Liver (tissue), 9 donors: ENCODE results near the gene RFLNA. TPM values are rescaled to one million over a fixed set of nuclear protein-coding genes. Genes with fewer than 3 reads are reported as not detected.
"Not testable (repeated sequence)": the region's sequence is repeated elsewhere in the genome, so short reads cannot be mapped to it uniquely, and the experiment has no call there.

Experiments used
- DNase-seq: peaks from one replicate; pipeline ENCODE4 v3.0.0-alpha.2; 2017; ENCODE audit warnings: low spot score
- H3K27ac ChIP-seq, 2 donors: one replicate each; pipeline ENCODE4 v1.7.0; 2013; ENCODE audit warnings: inconsistent platforms in 2 of 2, low read length in 2 of 2, control low read depth in 1 of 2, low read depth in 1 of 2, mild to moderate bottlenecking in 1 of 2
- H3K27me3 ChIP-seq, 4 donors: one replicate each; pipeline versions ENCODE4 v1.6.1 to v1.7.0; 2013; ENCODE audit warnings: low read length in 3 of 4, inconsistent platforms in 1 of 4, mild to moderate bottlenecking in 1 of 4, moderate library complexity in 1 of 4; ENCODE audit not compliant: control insufficient read depth in 4 of 4, insufficient read depth in 4 of 4
- H3K36me3 ChIP-seq, 4 donors: one replicate each; pipeline versions ENCODE4 v1.6.1 to v1.7.0; 2013; ENCODE audit warnings: low read length in 3 of 4, mild to moderate bottlenecking in 3 of 4, low read depth in 1 of 4, moderate library complexity in 1 of 4; ENCODE audit not compliant: control insufficient read depth in 4 of 4, insufficient read depth in 3 of 4
- H3K4me1 ChIP-seq, 4 donors: one replicate each; pipeline versions ENCODE4 v1.6.1 to v1.7.0; 2013; ENCODE audit warnings: low read length in 3 of 4, mild to moderate bottlenecking in 3 of 4, moderate library complexity in 1 of 4; ENCODE audit not compliant: control insufficient read depth in 4 of 4, insufficient read depth in 4 of 4
- H3K4me3 ChIP-seq, 3 donors: one replicate each; pipeline versions ENCODE4 v1.6.1 to v1.7.0; 2013; ENCODE audit warnings: low read length in 3 of 3, control low read depth in 1 of 3, low read depth in 1 of 3, mild to moderate bottlenecking in 1 of 3
- H3K9ac ChIP-seq, 2 donors: one replicate each; pipeline ENCODE4 v1.7.0; 2013; ENCODE audit warnings: low read length in 2 of 2, mild to moderate bottlenecking in 2 of 2, moderate library complexity in 2 of 2, control low read depth in 1 of 2, low read depth in 1 of 2
- H3K9me3 ChIP-seq, 4 donors: one replicate each; pipeline versions ENCODE4 v1.6.1 to v1.7.0; 2013; ENCODE audit warnings: low read length in 3 of 4; ENCODE audit not compliant: control insufficient read depth in 4 of 4
- EGR1 ChIP-seq, 2 donors: IDR thresholded peaks; 2 replicates each; pipeline ENCODE4 v1.6.1; 2016 to 2018; ENCODE audit warnings: antibody characterized with exemption in 2 of 2, low read depth in 2 of 2
- FOXA1 ChIP-seq: IDR thresholded peaks from 2 replicates; pipeline ENCODE4 v1.6.1; 2016; ENCODE audit warnings: antibody characterized with exemption
- FOXA2 ChIP-seq: IDR thresholded peaks from 2 replicates; pipeline ENCODE4 v1.6.1; 2016; ENCODE audit warnings: antibody characterized with exemption
- HNF4G ChIP-seq: IDR thresholded peaks from 2 replicates; pipeline ENCODE4 v1.6.1; 2016; ENCODE audit warnings: antibody characterized with exemption
- JUND ChIP-seq, 2 donors: IDR thresholded peaks; 2 replicates each; pipeline ENCODE4 v1.6.1; 2016; ENCODE audit warnings: antibody characterized with exemption in 2 of 2
- NR2F2 ChIP-seq: IDR thresholded peaks from 2 replicates; pipeline ENCODE4 v1.6.1; 2016; ENCODE audit warnings: antibody characterized with exemption
- RAD21 ChIP-seq, 2 donors: IDR thresholded peaks; 2 replicates each; pipeline ENCODE4 v1.6.1; 2016; ENCODE audit warnings: antibody characterized with exemption in 2 of 2, mild to moderate bottlenecking in 2 of 2
- REST ChIP-seq: IDR thresholded peaks from 2 replicates; pipeline ENCODE4 v1.6.1; 2016; ENCODE audit warnings: antibody characterized with exemption, mild to moderate bottlenecking
- RXRA ChIP-seq, 2 donors: IDR thresholded peaks; 2 replicates each; pipeline ENCODE4 v1.6.1; 2017 to 2018; ENCODE audit warnings: antibody characterized with exemption in 2 of 2, mild to moderate bottlenecking in 1 of 2
- TAF1 ChIP-seq: conservative IDR thresholded peaks from 2 replicates; pipeline ENCODE4 v1.6.1; 2016; ENCODE audit warnings: antibody characterized with exemption, mild to moderate bottlenecking
- YY1 ChIP-seq: IDR thresholded peaks from 2 replicates; pipeline ENCODE4 v1.6.1; 2016; ENCODE audit warnings: antibody characterized with exemption, mild to moderate bottlenecking
- ZBTB33 ChIP-seq: IDR thresholded peaks from 2 replicates; pipeline ENCODE4 v1.6.1; 2016; ENCODE audit warnings: antibody characterized with exemption
- WGBS: extraction: QIAGEN DNeasy Blood & Tissue Kit; methylation state at CpG from one replicate; pipeline ENCODE4 v1.1.7; 2013; 5-methylcytosine and 5-hydroxymethylcytosine counted together
- polyA plus RNA-seq, 2 donors: library from polyadenylated mRNA; stranded (reverse) in 1 of 2; unstranded in 1 of 2; fragments of 200-250 nt in 1 of 2; fragments of >200 nt in 1 of 2; fragmentation: Nextera tagmentation in 1 of 2; extraction: Ambion mirVana in 1 of 2; gene quantifications; one replicate each; pipeline versions ENCODE4 v1.2.1 to v1.2.3, GENCODE V29; 2013 to 2015
- total RNA-seq, 2 donors: library from RNA; depleted of rRNA; stranded (reverse); fragments of >200 nt; gene quantifications; one replicate each; pipeline ENCODE4 v1.2.3, GENCODE V29; 2014
- TF ChIP-seq, protein P1 (sequence below): IDR thresholded peaks from 2 replicates; pipeline ENCODE4 v1.6.1; 2016; ENCODE audit warnings: antibody characterized with exemption
- donor health status: healthy.
- donor health status: healthy.
- donor health status: healthy.
- donor health status: healthy.
- donor health status: healthy.

Gene RFLNA
- total and polyA plus RNA-seq, 4 donors = 0.05 TPM; not detected in 2

DNA sequence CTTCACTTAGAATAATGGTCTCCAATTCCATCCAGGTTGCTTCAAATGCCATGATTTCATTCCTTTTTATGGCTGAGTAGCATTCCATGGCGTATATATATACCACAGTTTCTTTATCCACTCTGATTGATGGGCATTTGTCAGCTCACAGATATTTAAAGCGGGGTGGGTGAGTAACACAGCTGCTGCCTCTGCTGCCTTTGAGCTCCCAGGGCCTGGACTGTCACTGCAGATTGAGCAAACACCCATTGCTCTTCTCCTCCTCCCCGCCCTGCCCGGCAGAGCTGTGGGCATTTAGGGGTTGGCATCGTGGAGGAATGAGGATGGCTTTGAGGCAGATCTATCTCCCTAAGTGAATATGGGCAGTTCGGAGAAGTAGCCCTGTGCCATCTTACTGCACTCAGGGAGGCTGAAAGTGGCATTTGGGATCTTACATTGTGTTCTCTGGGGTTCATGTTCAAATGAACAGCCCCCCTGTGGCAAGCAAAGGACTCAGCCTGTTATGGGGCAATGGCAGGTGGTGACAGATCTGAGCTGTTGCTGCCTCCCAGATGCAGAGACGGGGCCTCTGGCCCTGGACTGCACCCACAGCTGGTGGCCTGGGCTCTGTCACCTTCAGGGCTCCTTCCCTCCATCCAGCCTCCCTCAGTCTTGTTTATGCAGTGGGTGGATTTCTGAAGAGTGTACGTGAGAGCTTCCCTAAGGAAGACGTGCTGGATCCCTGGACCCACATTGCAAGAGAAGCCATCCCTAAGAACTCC, 4.9 kb downstream of the RFLNA start:
- TF ChIP-seq RXRA (IDR thresholded peaks at IDR 0.05) (no peak), EGR1 (IDR thresholded peaks at IDR 0.05; ENCODE audit: low read depth in 2 of 2) (no peak)
- Histone ChIP-seq H3K4me3 (no peak overlapping the region), H3K27ac (no peak overlapping the region), H3K27me3 (peaks cover 0 to 4% (median 0%) of the 10 kb centered on the region in 4 donors), H3K9ac (no peak overlapping the region), H3K4me1 (peaks cover 0 to 8% (median 3%) of the 10 kb centered on the region in 4 donors), H3K36me3 (no peaks in the 10 kb centered on the region), H3K9me3 (no peaks in the 10 kb centered on the region)
- WGBS = 81% methylated on average over 9 of the region's 9 CpGs
- no peak for DNase-seq

DNA sequence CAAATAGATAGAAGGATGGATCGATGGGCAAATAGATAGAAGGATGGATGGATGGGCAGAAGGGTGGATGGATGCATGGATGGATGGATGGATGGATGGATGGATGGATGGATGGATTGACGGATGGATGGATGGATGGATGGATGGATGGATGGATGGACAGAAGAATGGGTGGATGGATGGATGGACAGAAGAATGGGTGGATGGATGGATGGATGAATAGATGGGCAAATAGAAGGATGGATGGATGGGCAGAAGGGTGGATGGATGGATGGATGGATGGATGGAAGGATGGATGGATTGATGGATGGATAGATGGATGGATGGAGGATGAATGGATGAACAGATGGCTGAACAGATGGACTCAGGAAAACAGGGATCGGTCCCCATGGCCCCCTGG, 5.8 kb downstream of the RFLNA start:
- not testable (repeated sequence) for H3K27me3 ChIP-seq, H3K36me3 ChIP-seq, H3K9me3 ChIP-seq, H3K9ac ChIP-seq, H3K4me1 ChIP-seq, H3K27ac ChIP-seq, H3K4me3 ChIP-seq, DNase-seq
- 87% methylated on average over 3 of the region's 3 CpGs for WGBS

DNA sequence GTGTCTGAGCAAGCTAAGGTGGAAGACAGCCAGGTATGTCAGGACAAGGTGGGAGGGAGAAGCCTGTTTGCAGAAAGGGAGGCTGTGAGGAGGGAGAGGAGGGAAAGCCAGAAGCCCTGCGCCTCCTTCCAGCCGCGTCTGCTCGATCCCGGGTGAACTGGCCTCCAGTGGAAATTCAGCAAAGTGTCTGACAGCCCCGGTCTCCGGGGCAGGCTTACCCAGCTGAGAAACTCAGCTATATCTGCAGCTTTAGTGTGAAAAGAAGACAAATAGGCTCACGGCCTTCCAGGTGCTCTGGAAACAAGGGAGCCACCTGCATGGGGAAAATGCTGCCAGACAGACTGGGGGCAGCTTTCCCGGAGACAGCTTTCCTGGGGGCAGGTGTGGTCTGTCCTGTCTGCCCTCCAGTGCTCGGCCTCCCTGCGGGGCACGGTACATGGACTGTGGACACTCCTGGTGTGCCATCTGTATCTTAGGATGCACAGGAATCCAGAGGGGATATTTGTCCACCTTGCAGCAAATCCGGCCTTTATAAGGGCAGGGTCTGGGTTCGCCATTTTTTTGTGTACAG, 6.3 kb downstream of the RFLNA start:
- Histone ChIP-seq H3K9ac (no peak overlapping the region), H3K27me3 (peaks cover 0 to 4% (median 0%) of the 10 kb centered on the region in 4 donors), H3K9me3 (no peaks in the 10 kb centered on the region), H3K4me3 (no peak overlapping the region), H3K4me1 (peaks cover 0 to 2% (median 0%) of the 10 kb centered on the region in 4 donors), H3K36me3 (no peaks in the 10 kb centered on the region), H3K27ac (no peak overlapping the region)
- 79% methylated on average over 14 of the region's 14 CpGs for WGBS
- DNase-seq = no peak
- TF ChIP-seq TAF1 (no peak), FOXA1 (no peak), NR2F2 (no peak)

DNA sequence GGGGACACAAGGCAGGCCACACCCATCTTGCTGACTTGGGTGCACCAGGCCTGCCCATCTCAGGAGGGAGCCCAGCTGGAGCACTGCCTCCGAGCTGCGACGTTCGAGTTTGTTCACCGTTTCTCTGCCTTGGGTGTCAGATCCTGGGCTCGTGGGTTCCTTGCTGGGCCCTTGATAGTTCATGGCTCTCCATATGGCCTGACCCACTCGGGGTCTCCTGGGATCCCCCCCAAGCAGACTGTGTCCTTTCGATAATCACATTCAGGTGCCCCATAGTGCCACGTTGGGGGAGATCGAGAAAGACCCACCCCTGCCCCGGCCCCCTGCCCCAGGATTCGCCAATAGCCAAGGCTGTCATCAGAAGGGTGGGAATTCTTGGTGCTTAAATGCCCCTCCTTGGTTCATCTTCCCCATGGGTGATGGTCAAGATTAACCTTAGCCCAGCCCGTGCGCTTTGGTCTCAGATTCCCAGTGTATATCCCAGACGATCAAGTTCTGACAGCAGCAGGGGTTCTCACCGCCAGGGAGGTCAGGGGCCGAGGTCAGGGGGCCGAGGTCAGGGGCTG, 7.4 kb downstream of the RFLNA start:
- 84% methylated on average over 18 of the region's 18 CpGs for WGBS
- H3K27ac ChIP-seq = no peak overlapping the region
- no peak for DNase-seq

More for the DNA sequence above, 7.4 kb downstream of the RFLNA start:
- Histone ChIP-seq H3K27me3 (no peaks in the 10 kb centered on the region), H3K9me3 (no peaks in the 10 kb centered on the region), H3K4me1 (no peaks in the 10 kb centered on the region), H3K4me3 (no peak overlapping the region), H3K36me3 (no peaks in the 10 kb centered on the region), H3K9ac (no peak overlapping the region)
- no peak for TF ChIP-seq TAF1
- TF ChIP-seq JUND (IDR thresholded peaks at IDR 0.05) = no peak
- TF ChIP-seq FOXA1 = no peak
- TF ChIP-seq FOXA2 = no peak
- TF ChIP-seq, protein P1, sequence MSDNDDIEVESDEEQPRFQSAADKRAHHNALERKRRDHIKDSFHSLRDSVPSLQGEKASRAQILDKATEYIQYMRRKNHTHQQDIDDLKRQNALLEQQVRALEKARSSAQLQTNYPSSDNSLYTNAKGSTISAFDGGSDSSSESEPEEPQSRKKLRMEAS = no peak
- TF ChIP-seq HNF4G = no peak
- TF ChIP-seq REST = no peak
- TF ChIP-seq NR2F2 = no peak
- no peak for TF ChIP-seq RAD21 (IDR thresholded peaks at IDR 0.05)
- no peak for TF ChIP-seq ZBTB33
- no peak for TF ChIP-seq EGR1 (IDR thresholded peaks at IDR 0.05; ENCODE audit: low read depth in 2 of 2)
- TF ChIP-seq RXRA (IDR thresholded peaks at IDR 0.05) = no peak
- TF ChIP-seq YY1 = no peak
